ENCODE measurements around the gene SLIT1. TPM values are rescaled to one million over a fixed set of nuclear protein-coding genes. Genes with fewer than 3 reads are reported as not detected.
A peak's percentile ranks its signal among the peaks of the same experiment; 100 is the strongest.

The SLIT1 gene
- total RNA-seq, 1 donor, result not detected

DNA sequence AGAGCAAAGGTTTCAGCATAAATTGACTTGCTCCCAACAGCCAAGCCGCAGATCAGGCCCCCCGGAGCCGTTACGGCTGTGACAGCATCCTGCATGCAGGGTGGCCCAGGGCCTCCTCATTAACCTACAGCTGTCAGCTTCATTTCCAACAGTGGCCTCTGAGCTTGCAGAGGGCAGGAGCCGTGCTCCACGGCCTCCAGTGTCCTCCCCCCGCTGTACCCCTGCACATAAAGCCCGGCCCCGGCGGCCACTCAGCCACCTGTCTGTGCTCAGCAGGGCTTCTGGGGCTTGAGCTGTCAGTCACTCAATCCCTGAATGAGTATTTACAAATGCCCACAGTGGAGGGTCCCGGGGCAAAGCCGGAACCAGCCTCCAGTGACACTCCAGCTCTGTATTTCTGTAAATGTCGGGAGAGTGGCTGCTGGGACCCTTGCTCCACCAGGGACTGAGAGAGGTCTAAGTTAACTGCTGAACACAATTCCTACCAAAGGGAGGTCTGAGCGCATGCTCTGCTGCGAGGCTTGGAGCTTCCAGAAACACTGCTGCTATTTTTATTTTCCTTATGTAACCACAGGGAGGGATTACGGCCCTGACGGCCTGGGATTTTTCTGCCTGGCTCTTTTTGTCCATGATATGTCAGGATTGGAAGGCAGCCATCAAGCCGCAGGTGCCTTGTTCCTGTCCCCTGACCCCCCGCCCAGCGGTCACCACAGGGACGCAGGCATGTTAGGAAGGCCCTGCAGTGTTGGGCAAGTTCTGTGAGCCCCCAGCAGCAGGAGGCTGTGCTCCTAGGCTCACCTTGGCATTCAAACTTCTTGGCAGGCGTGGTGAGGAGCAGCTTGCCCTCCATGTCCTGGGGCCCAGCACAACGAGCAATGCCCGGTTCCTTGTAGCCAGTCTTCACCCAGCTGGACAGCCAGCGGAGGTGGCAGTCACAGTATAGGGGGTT, 165.0 kb downstream of the SLIT1 start:
- H3K36me3 ChIP-seq (ENCODE audit: insufficient read depth, low read length), result no peaks in the 10 kb centered on the region
- H3K9me3 ChIP-seq (ENCODE audit: low read depth, low read length), result no peaks in the 10 kb centered on the region
- H3K4me1 ChIP-seq (ENCODE audit: insufficient read depth, low read length), result peaks cover 31% of the 10 kb centered on the region
- H2AFZ ChIP-seq (ENCODE audit: low read length), result peak overlapping the region; percentile 69
- no peaks in the 10 kb centered on the region for H3K27me3 ChIP-seq (ENCODE audit: insufficient read depth, low read length)
- H3K4me3 ChIP-seq (ENCODE audit: insufficient read depth, low read length), result no peak overlapping the region
- H3K27ac ChIP-seq (ENCODE audit: low read depth, low read length), result no peak overlapping the region
- peak; percentile 72 for DNase-seq (ENCODE audit: insufficient read length, low spot score, missing footprints)
- no peak for TF ChIP-seq CTCF (IDR thresholded peaks at IDR 0.05; ENCODE audit: extremely low read depth, low read depth, low read length)
- H3K4me2 ChIP-seq (ENCODE audit: insufficient read depth, low read length), result peak overlapping the region; percentile 3
- H4K20me1 ChIP-seq (ENCODE audit: insufficient read depth, low read length), result no peaks in the 10 kb centered on the region
- H3K79me2 ChIP-seq (ENCODE audit: insufficient read depth, low read length), result no peaks in the 10 kb centered on the region

DNA sequence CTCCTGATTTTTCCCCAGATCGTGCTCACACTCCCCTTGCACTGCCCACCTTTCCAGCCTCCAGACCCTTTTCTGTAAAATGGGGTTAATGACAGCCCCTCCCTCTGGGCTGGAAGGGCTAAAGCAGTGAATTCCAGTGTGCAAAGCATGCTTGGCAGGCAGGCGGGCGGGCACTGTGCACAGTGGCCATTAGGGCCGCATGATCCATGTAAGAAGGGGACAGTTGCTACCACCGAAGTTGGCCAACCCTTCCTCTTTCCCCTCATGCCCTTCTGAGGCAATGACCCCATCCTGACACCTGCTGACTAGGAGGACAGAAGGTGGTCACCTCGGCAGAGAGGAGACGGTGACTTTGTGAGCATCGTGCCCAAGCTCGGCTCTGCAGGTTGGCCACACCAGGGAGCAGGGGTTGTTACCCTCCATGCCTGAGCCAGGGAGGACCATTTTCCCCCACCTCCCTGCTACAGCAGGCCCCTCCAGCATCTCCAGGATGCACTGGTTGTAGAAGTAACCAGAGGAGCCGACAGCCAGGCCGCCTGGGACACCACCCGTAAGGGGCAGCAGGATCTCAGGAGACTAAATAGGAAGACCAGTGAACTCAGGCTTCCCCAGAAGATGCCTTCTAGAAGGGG, 166.4 kb downstream of the SLIT1 start:
- no peaks in the 10 kb centered on the region for H3K9me3 ChIP-seq (ENCODE audit: low read depth, low read length)
- no peak for TF ChIP-seq CTCF (IDR thresholded peaks at IDR 0.05; ENCODE audit: extremely low read depth, low read depth, low read length)
- H3K4me3 ChIP-seq (ENCODE audit: insufficient read depth, low read length), result no peak overlapping the region
- no peak overlapping the region for H3K27ac ChIP-seq (ENCODE audit: low read depth, low read length)
- no peaks in the 10 kb centered on the region for H4K20me1 ChIP-seq (ENCODE audit: insufficient read depth, low read length)
- H3K36me3 ChIP-seq (ENCODE audit: insufficient read depth, low read length), result no peaks in the 10 kb centered on the region
- H3K4me1 ChIP-seq (ENCODE audit: insufficient read depth, low read length), result peaks cover 20% of the 10 kb centered on the region
- DNase-seq (ENCODE audit: insufficient read length, low spot score, missing footprints), result peak; percentile 29
- H3K27me3 ChIP-seq (ENCODE audit: insufficient read depth, low read length), result no peaks in the 10 kb centered on the region
- H3K4me2 ChIP-seq (ENCODE audit: insufficient read depth, low read length), result no peak overlapping the region
- no peaks in the 10 kb centered on the region for H3K79me2 ChIP-seq (ENCODE audit: insufficient read depth, low read length)
- no peak overlapping the region for H2AFZ ChIP-seq (ENCODE audit: low read length)

DNA sequence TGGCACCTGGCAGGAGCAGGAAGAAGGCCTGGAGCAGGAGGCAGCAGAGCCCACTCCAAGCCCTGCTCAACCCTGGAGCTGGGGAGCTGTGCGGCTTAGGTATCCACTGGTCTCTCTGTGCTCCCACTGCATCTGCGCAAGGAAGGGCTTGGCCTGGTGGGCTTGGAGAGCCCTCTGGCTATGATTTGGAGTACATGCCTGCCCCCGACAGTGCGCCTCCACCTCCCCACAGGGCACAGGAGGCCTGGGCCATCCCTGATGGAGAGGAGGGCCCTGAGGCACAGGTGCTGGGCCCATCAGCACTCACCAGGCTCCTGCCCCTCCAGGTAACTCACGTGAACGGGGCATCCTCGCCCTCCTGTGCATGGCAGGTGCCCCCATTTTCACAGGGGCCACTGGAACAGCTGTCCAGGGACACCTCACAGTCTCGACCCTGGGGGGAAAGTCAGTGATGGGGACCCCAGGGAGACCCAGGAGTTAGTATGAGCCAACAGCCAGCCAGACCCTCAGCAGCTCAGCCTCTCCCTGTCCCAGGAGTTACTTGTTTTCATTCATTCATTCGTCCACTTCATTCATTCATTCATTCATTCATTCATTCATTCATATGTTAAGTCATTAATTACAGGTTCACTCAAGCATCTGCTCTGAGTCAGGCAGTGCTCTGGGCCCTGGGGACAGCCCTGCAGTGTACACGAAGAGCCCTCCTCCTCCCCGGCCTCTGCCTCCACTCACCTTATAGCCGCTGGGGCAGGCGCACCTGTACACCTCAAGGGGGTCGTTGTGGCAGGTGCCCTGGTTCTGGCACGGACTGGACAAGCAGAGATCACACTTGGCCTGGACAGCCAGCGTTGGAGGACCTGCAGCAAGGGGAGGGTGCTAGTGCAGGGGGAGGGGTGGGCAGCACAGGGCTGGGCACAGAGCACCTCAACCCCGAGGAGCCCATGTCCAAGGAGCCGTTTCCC, 167.2 kb downstream of the SLIT1 start:
- H3K4me2 ChIP-seq (ENCODE audit: insufficient read depth, low read length), result no peak overlapping the region
- no peak for TF ChIP-seq CTCF (IDR thresholded peaks at IDR 0.05; ENCODE audit: extremely low read depth, low read depth, low read length)
- no peaks in the 10 kb centered on the region for H3K79me2 ChIP-seq (ENCODE audit: insufficient read depth, low read length)
- peak; percentile 77 for DNase-seq (ENCODE audit: insufficient read length, low spot score, missing footprints)
- H4K20me1 ChIP-seq (ENCODE audit: insufficient read depth, low read length), result no peaks in the 10 kb centered on the region
- no peaks in the 10 kb centered on the region for H3K36me3 ChIP-seq (ENCODE audit: insufficient read depth, low read length)
- no peaks in the 10 kb centered on the region for H3K9me3 ChIP-seq (ENCODE audit: low read depth, low read length)
- H3K27ac ChIP-seq (ENCODE audit: low read depth, low read length), result no peak overlapping the region
- H3K4me3 ChIP-seq (ENCODE audit: insufficient read depth, low read length), result no peak overlapping the region
- peaks cover 12% of the 10 kb centered on the region for H3K4me1 ChIP-seq (ENCODE audit: insufficient read depth, low read length)
- no peak overlapping the region for H2AFZ ChIP-seq (ENCODE audit: low read length)
- H3K27me3 ChIP-seq (ENCODE audit: insufficient read depth, low read length), result no peaks in the 10 kb centered on the region

All from osteoblast (primary cell).